GM12878 (cell line): Measurements from ENCODE around the gene NEURL4. TPM values are rescaled to one million over a fixed set of nuclear protein-coding genes. Genes with fewer than 3 reads are reported as not detected.

Experiments
- ATAC-seq: fragments of 200-7000 bp; cut with Tn5 transposase; 3 replicates; pipeline ENCODE4 v1.9.1; 2020; ENCODE audit warnings: mild to moderate bottlenecking, moderate library complexity
- BruUV-seq: library from RNA; stranded (reverse); fragments of 400-500 nt; replicated peaks from 2 replicates; lab custom pipeline; 2021; lab: Mats Ljungman, UMichigan
- CTCF ChIA-PET: fragments of 300-600 bp; sonication (Branson Sonifier 250); formaldehyde crosslinking; extraction: SDS; loops from one replicate; lab custom pipeline; 2021; ENCODE audit warnings: inconsistent platforms; lab: Yijun Ruan, JAX
- POLR2A ChIA-PET: fragments of 350-600 bp; formaldehyde crosslinking; extraction: SDS; loops from one replicate; lab custom pipeline; 2021; ENCODE audit warnings: inconsistent platforms; lab: Charles Lee
- RAD21 ChIA-PET: fragments of 300-600 bp; sonication (Branson Sonifier 250); formaldehyde crosslinking; loops from one replicate; lab custom pipeline; 2023; ENCODE audit warnings: antibody characterized with exemption; ENCODE audit not compliant: unreplicated experiment; lab: Charles Lee
- SMC1A ChIA-PET: fragments of 300-600 bp; sonication (Branson Sonifier 250); formaldehyde crosslinking; loops from one replicate; lab custom pipeline; 2023; ENCODE audit not compliant: unreplicated experiment, uncharacterized antibody; lab: Charles Lee
- DNase-seq: peaks from one replicate; pipeline ENCODE4 v3.0.0-alpha.2; 2011; ENCODE audit warnings: low read depth, low spot score
- FAIRE-seq: peaks from 3 replicates; lab custom pipeline; 2011; peaks lifted over from hg19 to GRCh38; lab: Jason Lieb, UNC
- H2AFZ ChIP-seq: 2 replicates; pipeline ENCODE4 v1.6.0; 2011; ENCODE audit warnings: low read depth, low read length, control low read depth; ENCODE audit not compliant: control insufficient read depth
- H3K27ac ChIP-seq: 2 replicates; pipeline ENCODE4 v1.5.1; 2011; ENCODE audit warnings: control low read depth; ENCODE audit not compliant: control insufficient read depth, insufficient read depth
- H3K27me3 ChIP-seq, 2 experiments: replicated peaks in 1 of 2; 2 replicates each; pipeline versions ENCODE4 v1.6.0 to v1.6.1; 2011; ENCODE audit warnings: low read length in 1 of 2; ENCODE audit not compliant: control insufficient read depth in 2 of 2, insufficient read depth in 2 of 2
- H3K36me3 ChIP-seq, 2 experiments: 2 replicates each; pipeline ENCODE4 v1.5.1; 2011; ENCODE audit warnings: low read length in 1 of 2; ENCODE audit not compliant: control insufficient read depth in 2 of 2, insufficient read depth in 2 of 2
- H3K4me1 ChIP-seq: 2 replicates; pipeline ENCODE4 v1.6.1; 2011; ENCODE audit warnings: mild to moderate bottlenecking, low read length, moderate library complexity, mixed read lengths; ENCODE audit not compliant: control insufficient read depth, insufficient read depth
- H3K4me2 ChIP-seq: 2 replicates; pipeline ENCODE4 v1.6.0; 2011; ENCODE audit warnings: control low read depth; ENCODE audit not compliant: control insufficient read depth, insufficient read depth
- H3K4me3 ChIP-seq: fragments of 200-600 bp; sonication (generic); 2 replicates; pipeline ENCODE4 v1.5.1; 2016
- H3K79me2 ChIP-seq: 2 replicates; pipeline ENCODE4 v1.6.0; 2011; ENCODE audit warnings: low read length; ENCODE audit not compliant: control insufficient read depth, insufficient read depth
- H3K9ac ChIP-seq: 2 replicates; pipeline ENCODE4 v1.8.0; 2011; ENCODE audit warnings: low read length, control low read depth, mixed read lengths; ENCODE audit not compliant: control insufficient read depth, insufficient read depth
- H3K9me3 ChIP-seq: replicated peaks from 3 replicates; pipeline ENCODE4 v1.5.1; 2011; ENCODE audit warnings: mild to moderate bottlenecking, low read length; ENCODE audit not compliant: control insufficient read depth, insufficient read depth
- H4K20me1 ChIP-seq: 2 replicates; pipeline ENCODE4 v1.6.0; 2011; ENCODE audit not compliant: control insufficient read depth, insufficient read depth
- MTA3 ChIP-seq: IDR thresholded peaks from 2 replicates; pipeline ENCODE4 v1.6.1; 2012; ENCODE audit warnings: low read length, inconsistent platforms, borderline replicate concordance
- NFYA ChIP-seq: IDR thresholded peaks from 2 replicates; pipeline ENCODE4 v1.6.1; 2011; ENCODE audit warnings: low read depth, mild to moderate bottlenecking, low read length, improper control_type of control experiment, borderline replicate concordance
- POLR2A ChIP-seq: IDR thresholded peaks from 2 replicates; pipeline ENCODE4 v1.6.1; 2011; ENCODE audit warnings: low read depth, mild to moderate bottlenecking, low read length
- POLR2AphosphoS2 ChIP-seq: IDR thresholded peaks from 2 replicates; pipeline ENCODE4 v1.6.1; 2011; ENCODE audit warnings: low read depth, mild to moderate bottlenecking, low read length, improper control_type of control experiment, moderate library complexity
- SPI1 ChIP-seq: IDR thresholded peaks from 2 replicates; pipeline ENCODE4 v1.6.1; 2011; ENCODE audit warnings: low read depth, mild to moderate bottlenecking, low read length, moderate library complexity, borderline replicate concordance; ENCODE audit not compliant: insufficient read depth
- TBL1XR1 ChIP-seq: IDR thresholded peaks from 2 replicates; pipeline ENCODE4 v1.6.1; 2012; ENCODE audit warnings: low read depth, low read length, improper control_type of control experiment
- ZBTB4 ChIP-seq: fragments of 450-650 bp; formaldehyde crosslinking; IDR thresholded peaks from 2 replicates; pipeline ENCODE4 v1.4.0; 2022; ENCODE audit warnings: mild to moderate bottlenecking, moderate library complexity
- ZBTB40 ChIP-seq: fragments of 450-650 bp; IDR thresholded peaks from 2 replicates; pipeline ENCODE4 v1.6.1; 2016; ENCODE audit warnings: mild to moderate bottlenecking, moderate library complexity, borderline replicate concordance
- ZNF592 ChIP-seq: fragments of 450-650 bp; IDR thresholded peaks from 2 replicates; pipeline ENCODE4 v1.6.1; 2017; ENCODE audit warnings: mild to moderate bottlenecking, moderate library complexity
- WGBS: methylation state at CpG from one replicate; pipeline ENCODE4 v1.1.6; 2016; ENCODE audit warnings: low lambda C conversion rate; ENCODE audit not compliant: insufficient replicate concordance, insufficient coverage; ENCODE audit errors: missing lambda C conversion rate; 5-methylcytosine and 5-hydroxymethylcytosine counted together
- in situ Hi-C: fragments of 300-500 bp; cut with MboI; formaldehyde crosslinking; loops from 9 replicates; pipeline ENCODE4 v1.14.3; 2018; ENCODE audit warnings: mixed read lengths
- intact Hi-C: fragments of 100-400 bp; cut with micrococcal nuclease; formaldehyde crosslinking; loops from one replicate; pipeline ENCODE4 v1.14.2; 2022; ENCODE audit not compliant: unreplicated experiment
- polyA plus RNA-seq, 11 experiments: library from polyadenylated mRNA; depleted of rRNA in 4 of 11; unstranded in 6 of 11; stranded (reverse) in 5 of 11; fragments of >200 nt; fragmentation: Nextera tagmentation in 4 of 11; fragmentation: Illumina TruSeq in 1 of 11; extraction: Ambion mirVana in 4 of 11; extraction: Trizol in 1 of 11; gene quantifications; 1 replicate in 1 of 11; 2 replicates in 10 of 11; pipeline versions ENCODE4 v1.2.1 to v1.2.3, GENCODE V29; 2011 to 2016; ENCODE audit warnings: inconsistent platforms in 2 of 11, missing spikeins in 2 of 11, low read depth in 1 of 11
- total RNA-seq, 4 experiments: library from RNA; depleted of rRNA in 3 of 4; stranded (reverse); fragments of >200 nt in 3 of 4; fragmentation: Illumina TruSeq in 1 of 4; extraction: Trizol in 1 of 4; gene quantifications; 2 replicates each; pipeline versions ENCODE4 v1.2.1 to v1.2.3, GENCODE V29; 2013 to 2021

NEURL4 gene
- total and polyA plus RNA-seq, 10 of the 15 experiments (the other 5 are each of a cell fraction or from before 2014, with no cell fraction given) = 0.03 to 41.9 (median 10.0) TPM

GRCh38 chr17:7313088-7313889, 15.8 kb downstream of the NEURL4 start:
- WGBS = 46% methylated on average over 7 of the region's 7 CpGs
- ChIA-PET SMC1A (interaction anchor here (1.0 kb wide), 1 partner anchor 14 kb away, joined by 3 read pairs; no protein-coding TSS in a partner anchor), POLR2A (interaction anchor here (0.7 to 1.7 kb wide), 3 partner anchors 17 to 63 kb away, joined by 3 to 6 read pairs (median 3); partner anchors contain the start of gene NEURL4), CTCF (interaction anchor here (0.7 to 1.2 kb wide), 5 partner anchors 16 to 374 kb away, joined by 3 read pairs; partner anchors contain the start of gene TP53), RAD21 (no interaction called here)
- peaks cover 21% of the 10 kb centered on the region for H4K20me1 ChIP-seq
- BruUV-seq = no TSS peak
- peaks cover 34 to 35% of the 10 kb centered on the region in 2 experiments for H3K36me3 ChIP-seq
- H3K4me1 ChIP-seq = peaks cover 24% of the 10 kb centered on the region
- no peak for FAIRE-seq
- peaks cover 51% of the 10 kb centered on the region for H3K79me2 ChIP-seq
- intact Hi-C loops = no loop called here
- H2AFZ ChIP-seq = no peak overlapping the region
- peak overlapping the region; percentile 84; the same call in 1 of the 2 replicates for H3K4me3 ChIP-seq
- H3K27me3 ChIP-seq = no peaks in the 10 kb centered on the region
- no peak overlapping the region for H3K27ac ChIP-seq
- DNase-seq = no peak
- no peak overlapping the region for H3K9ac ChIP-seq
- in situ Hi-C loops = no loop called here
- peak overlapping the region; percentile 95 for H3K4me2 ChIP-seq
- ATAC-seq = peak; percentile 33
- no peaks in the 10 kb centered on the region for H3K9me3 ChIP-seq
- TF ChIP-seq POLR2A (peak; percentile 75), NFYA (no peak), SPI1 (no peak), ZNF592 (no peak), ZBTB4 (CRISPR knock-in tag) (no peak), ZBTB40 (no peak), TBL1XR1 (no peak), POLR2AphosphoS2 (peak; percentile 66; the same call in 1 of the 2 replicates), MTA3 (0 out of 2 replicates have a peak, but pooled peaks have one; percentile 8)
